ENCODE results near the gene HCFC1R1. TPM values are rescaled to one million over a fixed set of nuclear protein-coding genes. Genes with fewer than 3 reads are reported as not detected.
"Not testable (repeated sequence)": the region's sequence is repeated elsewhere in the genome, so short reads cannot be mapped to it uniquely, and the experiment has no call there.

Gene HCFC1R1
- total RNA-seq, 2 donors from 2014 or later: 10.6 to 14.4 TPM

DNA sequence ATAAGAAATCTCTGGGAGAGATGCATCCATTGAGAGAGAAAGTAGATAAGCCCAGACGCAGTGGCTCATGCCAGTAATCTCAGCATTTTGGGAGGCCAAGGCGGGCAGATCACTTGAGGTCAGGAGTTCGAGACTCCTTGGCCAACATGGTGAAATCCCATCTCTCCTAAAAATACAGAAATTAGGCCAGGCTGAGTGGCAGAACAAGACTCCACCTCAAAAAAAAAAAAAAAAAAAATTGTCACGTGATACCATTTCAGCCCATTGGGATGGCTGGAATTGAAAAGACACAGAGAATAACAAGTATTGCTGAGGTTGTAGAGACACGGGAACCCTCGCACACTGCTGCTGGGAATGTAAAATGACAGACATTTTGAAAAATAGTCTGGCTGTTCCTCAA is 38.8 kb upstream of the HCFC1R1 start:
- H3K27ac Mint-ChIP-seq: peak overlapping the region; percentile 100
- no peak for DNase-seq
- peaks cover 34% of the 10 kb centered on the region for H3K4me1 Mint-ChIP-seq
- peaks cover 11% of the 10 kb centered on the region for H3K36me3 Mint-ChIP-seq (ENCODE audit: low read depth)
- H3K9me3 ChIP-seq (ENCODE audit: control insufficient read depth, low read length, poor library complexity, severe bottlenecking): no peaks in the 10 kb centered on the region
- ATAC-seq: no peak
- no peak overlapping the region for H3K4me3 Mint-ChIP-seq
- H3K27me3 Mint-ChIP-seq: no peaks in the 10 kb centered on the region

GRCh38 chr16:3060339-3061127 is 36.8 kb upstream of the HCFC1R1 start:
- H3K27me3 Mint-ChIP-seq: no peaks in the 10 kb centered on the region
- H3K9me3 ChIP-seq (ENCODE audit: control insufficient read depth, low read length, poor library complexity, severe bottlenecking): no peaks in the 10 kb centered on the region
- H3K4me3 Mint-ChIP-seq: peak overlapping the region; percentile 93
- H3K4me1 Mint-ChIP-seq: peaks cover 28% of the 10 kb centered on the region
- peak overlapping the region; percentile 91 for H3K27ac Mint-ChIP-seq
- peaks cover 2% of the 10 kb centered on the region for H3K36me3 Mint-ChIP-seq (ENCODE audit: low read depth)
- ATAC-seq (no peak), DNase-seq (no peak)

DNA sequence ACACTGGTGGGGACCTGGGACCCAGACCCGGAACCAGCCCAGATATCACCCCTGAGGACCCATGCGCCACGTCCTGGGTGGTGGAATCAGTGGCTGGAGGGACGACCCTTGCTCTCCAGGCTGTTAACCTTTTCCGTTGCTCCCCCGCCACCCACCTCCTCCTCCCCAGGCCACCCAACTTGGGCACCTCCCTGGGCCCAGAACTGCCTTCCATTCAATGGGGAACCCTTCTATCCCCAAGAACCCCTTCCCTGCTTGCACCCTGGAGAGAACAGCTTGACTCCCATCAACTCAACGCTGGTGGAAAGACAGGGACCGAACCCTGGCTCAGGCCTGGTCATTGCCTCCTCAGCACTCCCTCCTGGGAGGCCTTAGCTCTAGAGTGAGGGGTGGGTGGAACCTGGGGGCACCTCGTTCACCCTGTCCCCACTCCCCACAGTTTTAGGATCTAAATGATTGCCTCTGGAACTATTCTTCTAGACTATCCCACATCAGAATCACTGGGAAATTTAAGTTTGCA is 36.0 kb upstream of the HCFC1R1 start:
- Mint-ChIP-seq H3K4me1 (peaks cover 30% of the 10 kb centered on the region), H3K4me3 (peak overlapping the region; percentile 93), H3K36me3 (ENCODE audit: low read depth) (no peaks in the 10 kb centered on the region), H3K27me3 (no peaks in the 10 kb centered on the region), H3K27ac (peak overlapping the region; percentile 91)
- H3K9me3 ChIP-seq (ENCODE audit: control insufficient read depth, low read length, poor library complexity, severe bottlenecking): no peaks in the 10 kb centered on the region
- DNase-seq (no peak), ATAC-seq (no peak)

DNA sequence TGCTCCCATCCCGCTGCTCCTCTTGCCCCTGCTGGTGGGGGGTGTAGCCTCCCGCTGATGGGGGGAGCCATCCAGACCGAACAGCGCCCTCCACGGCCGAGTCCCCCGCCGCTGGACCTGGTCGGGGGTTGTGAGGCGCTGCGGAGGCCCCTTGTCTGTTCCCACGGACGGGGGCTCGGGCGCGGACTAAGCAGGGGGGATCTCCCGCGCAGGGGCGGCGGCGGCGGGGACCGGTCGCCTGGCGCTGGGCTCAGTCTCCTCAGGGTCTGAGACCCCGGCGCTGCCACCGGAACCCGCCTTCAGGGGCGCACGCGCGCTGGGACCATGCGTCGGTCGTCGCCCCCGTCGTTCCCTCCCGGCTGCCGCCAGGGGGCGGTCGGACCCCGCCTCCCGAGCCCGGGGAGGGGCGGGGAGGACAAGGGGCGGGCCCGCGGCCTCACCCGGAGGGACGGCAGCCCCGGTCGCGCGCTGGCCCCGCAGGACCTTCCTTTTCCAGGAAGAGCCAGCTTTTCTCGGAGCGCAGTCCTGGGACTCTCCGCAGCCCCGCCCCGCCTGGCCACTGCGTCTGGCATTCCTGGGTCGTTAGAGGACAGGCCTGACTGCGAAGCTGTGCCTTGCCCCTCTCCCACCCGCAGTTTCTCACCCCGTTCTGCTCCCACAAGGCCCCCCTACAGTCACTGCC is 35.4 kb upstream of the HCFC1R1 start:
- Mint-ChIP-seq H3K27ac (peak overlapping the region; percentile 91), H3K36me3 (ENCODE audit: low read depth) (no peaks in the 10 kb centered on the region), H3K27me3 (no peaks in the 10 kb centered on the region), H3K4me3 (peak overlapping the region; percentile 93), H3K4me1 (peaks cover 30% of the 10 kb centered on the region)
- peak; percentile 92 for ATAC-seq
- H3K9me3 ChIP-seq (ENCODE audit: control insufficient read depth, low read length, poor library complexity, severe bottlenecking): no peaks in the 10 kb centered on the region
- peak; percentile 84 to 91 (median 90) for DNase-seq

DNA sequence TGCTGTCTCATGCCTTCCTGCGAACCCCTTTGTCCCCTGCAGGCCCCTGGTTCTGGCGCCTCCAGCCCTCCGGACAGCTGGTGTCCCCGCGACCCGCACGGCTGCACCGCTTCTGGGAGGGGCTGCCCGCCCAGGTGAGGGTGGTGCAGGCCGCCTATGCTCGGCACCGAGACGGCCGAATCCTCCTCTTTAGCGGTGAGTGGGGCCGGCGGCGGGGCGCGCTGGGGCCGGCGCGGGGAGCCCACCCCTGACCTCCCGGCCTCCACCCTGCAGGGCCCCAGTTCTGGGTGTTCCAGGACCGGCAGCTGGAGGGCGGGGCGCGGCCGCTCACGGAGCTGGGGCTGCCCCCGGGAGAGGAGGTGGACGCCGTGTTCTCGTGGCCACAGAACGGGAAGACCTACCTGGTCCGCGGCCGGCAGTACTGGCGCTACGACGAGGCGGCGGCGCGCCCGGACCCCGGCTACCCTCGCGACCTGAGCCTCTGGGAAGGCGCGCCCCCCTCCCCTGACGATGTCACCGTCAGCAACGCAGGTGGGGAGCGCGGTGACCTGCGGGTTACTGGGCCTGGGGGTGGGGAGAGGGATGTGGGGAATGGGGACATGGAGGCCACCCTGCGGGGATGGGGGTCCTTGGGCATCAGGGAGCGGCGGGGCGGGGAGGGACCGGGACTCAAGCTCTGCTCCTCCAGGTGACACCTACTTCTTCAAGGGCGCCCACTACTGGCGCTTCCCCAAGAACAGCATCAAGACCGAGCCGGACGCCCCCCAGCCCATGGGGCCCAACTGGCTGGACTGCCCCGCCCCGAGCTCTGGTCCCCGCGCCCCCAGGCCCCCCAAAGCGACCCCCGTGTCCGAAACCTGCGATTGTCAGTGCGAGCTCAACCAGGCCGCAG is 34.6 kb upstream of the HCFC1R1 start:
- H3K4me3 Mint-ChIP-seq: peak overlapping the region; percentile 93
- peaks cover 32% of the 10 kb centered on the region for H3K4me1 Mint-ChIP-seq
- peaks cover 5% of the 10 kb centered on the region for H3K36me3 Mint-ChIP-seq (ENCODE audit: low read depth)
- H3K9me3 ChIP-seq (ENCODE audit: control insufficient read depth, low read length, poor library complexity, severe bottlenecking): no peaks in the 10 kb centered on the region
- DNase-seq: peak in 2 of 3 donors; percentile 39 to 41
- H3K27ac Mint-ChIP-seq: peak overlapping the region; percentile 91
- H3K27me3 Mint-ChIP-seq: no peaks in the 10 kb centered on the region
- peak; percentile 66 for ATAC-seq

GRCh38 chr16:3057181-3058138 is 33.7 kb upstream of the HCFC1R1 start:
- no peak for ATAC-seq
- H3K27me3 Mint-ChIP-seq: no peaks in the 10 kb centered on the region
- peaks cover 24% of the 10 kb centered on the region for H3K4me1 Mint-ChIP-seq
- H3K36me3 Mint-ChIP-seq (ENCODE audit: low read depth): peaks cover 5% of the 10 kb centered on the region
- no peaks in the 10 kb centered on the region for H3K9me3 ChIP-seq (ENCODE audit: control insufficient read depth, low read length, poor library complexity, severe bottlenecking)
- no peak for DNase-seq
- H3K4me3 Mint-ChIP-seq: peak overlapping the region; percentile 21
- H3K27ac Mint-ChIP-seq: peak overlapping the region; percentile 74

GRCh38 chr16:3056336-3057180 is 32.8 kb upstream of the HCFC1R1 start:
- peak overlapping the region; percentile 74 for H3K27ac Mint-ChIP-seq
- H3K27me3 Mint-ChIP-seq: no peaks in the 10 kb centered on the region
- peak overlapping the region; percentile 21 for H3K4me3 Mint-ChIP-seq
- DNase-seq (no peak), ATAC-seq (no peak)
- no peaks in the 10 kb centered on the region for H3K9me3 ChIP-seq (ENCODE audit: control insufficient read depth, low read length, poor library complexity, severe bottlenecking)
- peaks cover 5% of the 10 kb centered on the region for H3K36me3 Mint-ChIP-seq (ENCODE audit: low read depth)
- H3K4me1 Mint-ChIP-seq: peaks cover 27% of the 10 kb centered on the region

DNA sequence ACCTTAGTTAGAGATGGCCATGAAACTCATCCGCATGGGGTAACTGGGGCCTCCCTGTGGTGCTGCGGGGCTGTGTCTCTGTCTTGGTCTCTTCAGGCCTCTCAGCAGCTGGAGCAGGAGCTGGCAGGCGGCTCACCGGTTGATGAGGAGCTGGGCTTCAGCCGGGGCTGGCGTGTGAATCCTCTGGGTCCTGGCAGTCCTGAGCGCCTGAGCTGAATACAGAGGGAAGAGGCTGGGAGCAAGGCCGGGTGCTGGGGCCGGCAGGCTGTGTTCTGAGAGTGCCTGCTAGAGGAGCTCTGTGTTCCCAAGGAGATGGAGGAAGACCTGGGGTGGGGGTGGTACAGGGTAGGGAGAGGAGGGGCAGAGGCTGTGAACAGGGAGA is 32.0 kb upstream of the HCFC1R1 start:
- H3K9me3 ChIP-seq (ENCODE audit: control insufficient read depth, low read length, poor library complexity, severe bottlenecking); DNase-seq; H3K27me3 Mint-ChIP-seq; ATAC-seq; H3K36me3 Mint-ChIP-seq (ENCODE audit: low read depth): not testable (repeated sequence)
- H3K4me1 Mint-ChIP-seq: peaks cover 28% of the 10 kb centered on the region
- peak overlapping the region; percentile 74 for H3K27ac Mint-ChIP-seq
- peak overlapping the region; percentile 56 for H3K4me3 Mint-ChIP-seq

DNA sequence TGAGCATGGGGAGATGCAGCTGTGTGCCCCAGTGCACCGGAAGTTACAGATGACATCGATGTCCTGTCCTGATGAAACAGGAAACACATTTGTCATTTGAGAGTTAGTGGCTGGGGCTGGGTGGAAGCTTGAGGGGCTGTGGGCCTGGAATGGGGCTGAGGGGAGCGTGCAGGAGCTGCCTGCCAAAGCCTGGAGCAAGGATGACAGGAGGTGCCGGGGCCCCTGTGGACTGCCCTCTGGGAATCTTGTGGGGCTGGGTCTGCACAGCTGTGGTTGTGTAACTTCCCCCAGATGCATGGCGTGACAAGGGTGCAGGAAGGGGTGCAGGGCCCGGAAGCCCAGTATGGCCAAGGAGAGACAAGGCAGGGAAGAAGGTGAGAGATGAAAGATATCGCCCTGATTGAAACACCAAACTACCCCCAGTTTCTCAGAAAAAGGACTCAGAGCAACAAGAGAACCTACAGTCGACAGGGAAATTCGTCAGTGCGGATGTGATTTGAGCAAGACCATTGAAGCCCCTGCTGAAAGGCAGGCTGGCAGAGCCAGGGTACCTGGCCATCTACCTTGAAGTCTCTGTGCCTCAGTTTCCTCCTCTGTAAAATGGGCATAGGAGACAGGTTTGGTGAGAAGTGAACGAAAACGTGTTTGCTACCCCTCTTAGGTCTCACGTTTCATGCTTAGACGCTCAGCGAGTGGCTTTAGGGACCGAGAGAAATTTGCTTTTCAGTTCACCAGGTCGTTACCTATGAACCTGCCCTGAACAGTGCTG is 31.4 kb upstream of the HCFC1R1 start:
- peaks cover 5% of the 10 kb centered on the region for H3K36me3 Mint-ChIP-seq (ENCODE audit: low read depth)

DNA sequence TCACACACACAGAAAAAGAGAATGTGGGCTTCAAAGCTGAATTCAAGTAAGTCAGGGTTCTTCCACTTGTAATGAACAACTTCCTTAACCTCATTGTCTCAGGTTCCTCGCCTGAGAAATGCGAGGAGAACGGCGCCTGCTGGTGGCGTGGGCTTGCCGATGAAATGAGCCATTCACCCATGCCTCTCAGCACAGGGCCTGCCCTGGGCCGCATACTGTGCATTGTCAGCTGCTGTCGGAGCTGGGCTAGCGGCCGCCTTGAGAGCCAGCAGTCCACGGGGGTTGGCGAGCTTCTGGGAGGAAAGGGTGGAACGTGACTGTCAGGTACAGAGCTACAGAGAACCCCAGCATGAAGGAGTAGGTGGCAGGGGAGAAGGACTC is 29.6 kb upstream of the HCFC1R1 start:
- H3K27me3 Mint-ChIP-seq; DNase-seq; H3K4me3 Mint-ChIP-seq; H3K9me3 ChIP-seq (ENCODE audit: control insufficient read depth, low read length, poor library complexity, severe bottlenecking); H3K27ac Mint-ChIP-seq; H3K36me3 Mint-ChIP-seq (ENCODE audit: low read depth): not testable (repeated sequence)
- ATAC-seq: peak; percentile 18
- peaks cover 26% of the 10 kb centered on the region for H3K4me1 Mint-ChIP-seq

More for the DNA sequence above, 31.4 kb upstream of the HCFC1R1 start:
- ATAC-seq (no peak), DNase-seq (no peak)
- H3K4me1 Mint-ChIP-seq: peaks cover 27% of the 10 kb centered on the region
- H3K9me3 ChIP-seq (ENCODE audit: control insufficient read depth, low read length, poor library complexity, severe bottlenecking): no peaks in the 10 kb centered on the region
- peak overlapping the region; percentile 74 for H3K27ac Mint-ChIP-seq
- peak overlapping the region; percentile 56 for H3K4me3 Mint-ChIP-seq
- no peaks in the 10 kb centered on the region for H3K27me3 Mint-ChIP-seq
